NCI-H526 treated with DMSO at 0.1 percent for 48 hours (cell line): ENCODE data around the gene BCKDK.

Source experiments
- DNase-seq: peaks from one replicate; lab custom pipeline; 2025; lab: John Stamatoyannopoulos, UW

The BCKDK gene

DNA sequence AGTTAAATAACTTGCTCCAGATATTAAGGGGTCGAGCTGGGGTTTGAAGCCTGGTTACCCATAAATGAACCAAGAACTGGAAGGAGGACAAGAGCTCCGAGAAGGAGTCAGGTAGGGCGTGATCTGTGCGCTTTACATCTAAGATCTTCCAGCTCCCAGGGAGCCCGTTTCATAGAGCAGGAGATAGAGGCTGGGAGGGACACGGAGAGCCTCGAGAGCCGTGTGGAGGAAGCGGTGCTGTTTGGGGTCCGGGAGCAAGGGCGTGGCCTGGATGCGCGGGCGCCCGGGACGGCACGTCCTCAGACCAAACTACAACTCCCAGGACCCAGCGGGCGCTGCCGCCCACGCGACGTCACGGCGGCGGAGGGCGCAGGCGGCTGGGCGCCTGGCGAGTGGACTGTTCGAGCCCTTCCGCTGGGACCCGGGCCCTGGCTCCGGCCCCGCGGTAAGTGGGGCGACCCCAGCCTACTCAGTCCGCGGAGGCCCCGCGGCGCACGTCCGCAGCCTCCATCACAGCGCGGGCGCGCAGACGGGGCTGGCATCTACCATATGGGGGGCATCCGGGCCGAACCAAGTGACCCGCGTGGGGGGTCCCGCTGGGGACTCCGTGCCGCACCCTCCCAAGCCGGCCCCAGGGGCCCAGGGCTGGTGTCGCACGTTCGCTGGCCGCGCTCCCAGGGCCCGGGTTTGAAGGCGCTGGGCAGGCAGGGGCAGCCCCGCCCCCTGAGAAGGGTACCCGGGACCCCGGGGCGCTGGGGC is at the start of gene BCKDK:
TSS of gene BCKDK (plus strand) at position 352 of the 759 bp plus-strand sequence. CDS start 838 bp downstream, outside the sequence.
- peak; percentile 53 for DNase-seq

DNA sequence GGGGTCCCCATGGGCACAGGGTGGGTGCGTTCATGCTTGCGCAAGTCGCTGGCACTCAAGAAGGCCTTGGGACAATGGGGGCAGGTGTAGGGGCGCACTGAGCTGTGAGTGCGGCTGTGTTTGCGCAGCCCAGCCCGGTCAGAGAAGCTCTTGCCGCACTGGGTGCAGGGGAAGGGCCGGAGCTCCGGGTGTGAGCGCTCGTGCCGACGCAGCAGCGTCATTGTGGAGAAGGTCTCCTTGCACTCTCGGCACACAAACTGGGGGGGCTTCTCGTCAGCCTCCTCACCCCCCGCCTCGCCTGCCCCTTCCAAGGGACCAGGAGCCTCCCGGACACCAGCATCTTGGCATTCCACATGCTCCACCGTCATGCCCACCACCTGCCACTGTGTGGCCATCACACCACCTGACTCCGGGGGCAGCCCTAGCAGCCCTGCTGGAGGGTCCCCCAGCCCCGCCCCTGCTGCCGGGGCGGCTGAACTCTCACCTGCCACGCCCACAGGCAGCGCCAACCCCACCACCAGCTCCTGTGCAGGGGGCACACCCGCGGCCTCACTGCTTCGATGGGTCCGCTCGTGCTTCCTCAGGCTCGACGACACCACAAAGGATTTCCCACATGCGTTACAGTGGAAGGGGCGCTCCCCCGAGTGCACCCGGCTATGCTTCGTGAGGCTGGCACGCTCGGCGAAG is 46.9 kb upstream of the BCKDK start:
- DNase-seq: no peak

GRCh38 chr16:31061813-31062440 is 46.3 kb upstream of the BCKDK start:
- no peak for DNase-seq

DNA sequence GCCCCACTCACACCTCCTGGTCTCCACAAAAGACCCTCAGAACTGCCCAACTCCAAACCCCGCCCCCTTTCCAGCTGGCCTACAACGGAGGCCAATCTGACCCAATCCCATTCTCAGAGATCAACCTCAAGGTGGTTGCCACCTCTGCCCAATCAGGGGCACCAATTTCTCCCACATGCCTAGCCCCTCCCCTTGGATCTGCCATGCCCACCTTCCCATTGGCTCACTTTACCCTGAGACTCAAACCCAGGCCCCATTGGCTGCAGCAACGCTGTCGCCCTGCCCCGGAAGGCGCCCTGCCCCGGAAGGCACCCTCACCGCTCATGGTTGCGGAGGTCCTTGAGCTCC is 44.7 kb upstream of the BCKDK start:
- no peak for DNase-seq

DNA sequence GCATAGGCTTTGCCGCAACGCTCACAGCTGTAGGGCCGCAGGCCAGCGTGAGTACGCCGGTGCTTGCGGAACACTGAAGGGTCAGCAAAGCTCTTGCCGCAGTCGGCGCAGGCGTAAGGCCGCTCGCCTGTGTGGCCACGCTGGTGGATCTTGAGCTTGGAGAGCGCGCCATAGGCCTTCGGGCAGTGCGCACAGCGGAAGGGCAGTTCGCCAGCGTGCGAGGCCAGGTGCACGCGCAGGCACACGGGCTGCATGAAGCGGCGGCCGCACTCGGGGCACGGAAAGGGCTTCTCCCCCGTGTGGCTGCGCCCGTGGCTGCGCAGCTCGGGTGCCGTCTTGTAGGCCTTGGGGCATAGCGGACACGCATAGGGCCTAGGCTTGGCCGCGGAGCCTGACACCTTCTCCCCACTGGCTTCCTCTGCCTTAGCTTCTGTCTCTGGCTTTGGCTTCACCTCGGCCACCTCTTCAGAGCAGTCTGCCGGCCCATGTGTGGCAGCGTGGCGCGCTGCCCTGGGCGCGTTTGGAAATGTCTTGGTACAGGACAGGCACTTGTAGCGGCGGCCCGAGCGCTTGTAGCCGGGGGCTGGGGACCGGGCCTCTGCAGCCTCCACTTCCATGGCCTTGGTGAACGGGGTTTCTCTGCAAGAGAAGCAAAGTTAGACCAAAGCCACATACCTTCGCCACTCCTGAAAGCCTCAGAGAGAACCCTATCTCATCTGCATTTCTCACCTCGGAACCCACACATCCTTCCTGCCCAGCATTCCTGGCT is 44.2 kb upstream of the BCKDK start:
- no peak for DNase-seq

GRCh38 chr16:31064882-31065461 is 43.2 kb upstream of the BCKDK start:
- no peak for DNase-seq

DNA sequence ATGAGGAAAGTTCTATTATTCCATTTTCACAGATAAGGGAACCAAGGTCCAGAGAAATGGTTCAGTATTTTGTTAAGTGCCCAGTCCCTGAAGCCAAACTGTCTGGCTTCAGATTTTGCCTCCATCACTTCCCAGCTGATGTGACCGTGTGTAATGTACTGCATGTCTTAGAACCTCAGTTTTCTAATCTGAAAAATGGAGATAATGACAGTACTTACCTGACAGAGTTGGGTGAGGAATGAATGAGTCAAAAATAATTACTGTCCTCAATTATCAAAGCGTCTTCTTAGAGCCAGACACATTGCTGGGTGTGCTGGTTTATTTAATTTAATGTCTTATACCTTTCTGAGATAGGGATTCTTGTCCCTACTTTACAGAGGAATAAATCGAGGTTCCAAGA is 40.8 kb upstream of the BCKDK start:
- no peak for DNase-seq

GRCh38 chr16:31071861-31072260 is 36.3 kb upstream of the BCKDK start:
- no peak for DNase-seq

GRCh38 chr16:31072540-31073141 is 35.5 kb upstream of the BCKDK start:
- peak; percentile 13 for DNase-seq

GRCh38 chr16:31073142-31073969 is 34.8 kb upstream of the BCKDK start:
- peak; percentile 78 for DNase-seq

DNA sequence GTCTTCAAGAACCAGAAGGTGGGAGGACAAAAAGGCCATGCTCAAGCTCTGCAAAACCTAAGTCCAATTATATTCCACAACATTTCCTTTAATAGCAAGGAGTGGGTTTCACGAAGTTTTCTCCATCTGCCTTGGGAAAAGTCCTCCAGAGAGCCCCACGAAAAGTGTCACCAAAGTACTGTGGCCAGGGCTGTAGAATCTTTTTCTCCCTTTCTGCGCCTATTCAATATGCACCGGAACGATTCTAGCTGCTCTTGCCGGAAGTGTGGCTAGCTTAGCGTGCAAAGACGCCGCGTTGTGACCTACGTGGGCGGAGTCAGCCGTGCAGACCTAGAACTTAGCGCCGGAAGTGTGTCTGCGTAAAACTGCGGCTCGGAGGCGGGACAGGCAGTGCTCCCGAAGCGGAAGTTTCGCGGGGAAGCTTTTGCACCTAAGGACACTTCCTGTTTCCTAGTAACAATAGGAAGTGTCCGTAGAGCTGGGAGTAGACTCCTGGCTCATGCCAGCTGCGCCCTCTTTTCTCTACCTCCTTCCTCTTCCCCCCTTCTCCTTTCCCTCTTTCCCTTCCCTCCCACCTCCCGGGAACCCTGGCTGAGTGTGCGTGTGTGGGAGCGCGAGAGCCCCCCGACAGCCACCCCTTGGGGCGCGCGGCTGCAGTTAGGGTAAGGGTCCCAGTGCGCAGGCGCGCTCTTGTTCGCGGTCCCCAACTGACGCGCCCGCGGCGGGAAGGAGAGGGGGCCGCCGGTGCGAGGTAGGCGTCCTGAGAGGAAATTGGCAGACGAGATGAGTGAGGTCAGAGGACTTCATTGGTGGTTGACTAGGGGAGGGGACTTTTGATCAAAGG is 34.0 kb upstream of the BCKDK start, which contains the start of the genes ZNF646 and ZNF668:
TSS of gene ZNF646 (plus strand) at position 453 of the 844 bp plus-strand sequence. CDS start 1,903 bp downstream, outside the sequence.
TSS of gene ZNF668 (minus strand) at position 271 of the 844 bp plus-strand sequence. CDS start 9,781 bp downstream, outside the sequence.
- peak; percentile 98 for DNase-seq

- DNase-seq: no peak
These were observed 33.4 kb upstream of the BCKDK start for GRCh38 chr16:31074814-31075183.

GRCh38 chr16:31076319-31076718 is 31.9 kb upstream of the BCKDK start:
- no peak for DNase-seq

GRCh38 chr16:31077024-31077423 is 31.2 kb upstream of the BCKDK start:
- no peak for DNase-seq

DNA sequence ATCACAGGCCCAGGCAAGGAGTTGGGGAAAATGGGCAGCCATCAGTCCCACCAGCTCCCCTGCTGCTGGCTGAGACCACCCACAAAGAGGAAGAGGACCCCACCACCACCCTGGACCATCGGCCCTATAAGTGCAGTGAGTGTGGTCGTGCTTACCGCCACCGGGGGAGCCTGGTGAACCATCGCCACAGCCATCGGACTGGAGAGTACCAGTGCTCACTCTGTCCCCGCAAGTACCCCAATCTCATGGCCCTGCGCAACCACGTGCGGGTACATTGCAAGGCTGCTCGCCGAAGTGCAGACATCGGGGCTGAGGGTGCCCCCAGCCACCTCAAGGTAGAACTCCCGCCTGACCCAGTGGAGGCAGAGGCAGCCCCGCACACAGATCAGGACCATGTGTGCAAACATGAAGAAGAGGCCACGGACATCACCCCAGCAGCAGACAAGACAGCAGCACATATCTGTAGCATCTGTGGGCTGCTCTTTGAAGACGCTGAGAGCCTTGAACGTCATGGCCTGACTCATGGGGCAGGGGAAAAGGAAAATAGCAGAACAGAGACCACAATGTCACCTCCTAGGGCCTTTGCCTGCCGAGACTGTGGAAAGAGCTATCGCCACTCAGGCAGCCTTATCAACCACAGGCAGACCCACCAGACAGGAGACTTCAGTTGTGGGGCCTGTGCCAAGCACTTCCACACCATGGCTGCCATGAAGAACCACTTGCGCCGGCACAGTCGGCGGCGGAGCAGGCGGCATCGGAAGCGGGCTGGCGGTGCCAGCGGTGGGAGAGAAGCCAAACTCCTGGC is 30.4 kb upstream of the BCKDK start:
- DNase-seq: no peak

GRCh38 chr16:31078597-31079341 is 29.4 kb upstream of the BCKDK start:
- DNase-seq: no peak

DNA sequence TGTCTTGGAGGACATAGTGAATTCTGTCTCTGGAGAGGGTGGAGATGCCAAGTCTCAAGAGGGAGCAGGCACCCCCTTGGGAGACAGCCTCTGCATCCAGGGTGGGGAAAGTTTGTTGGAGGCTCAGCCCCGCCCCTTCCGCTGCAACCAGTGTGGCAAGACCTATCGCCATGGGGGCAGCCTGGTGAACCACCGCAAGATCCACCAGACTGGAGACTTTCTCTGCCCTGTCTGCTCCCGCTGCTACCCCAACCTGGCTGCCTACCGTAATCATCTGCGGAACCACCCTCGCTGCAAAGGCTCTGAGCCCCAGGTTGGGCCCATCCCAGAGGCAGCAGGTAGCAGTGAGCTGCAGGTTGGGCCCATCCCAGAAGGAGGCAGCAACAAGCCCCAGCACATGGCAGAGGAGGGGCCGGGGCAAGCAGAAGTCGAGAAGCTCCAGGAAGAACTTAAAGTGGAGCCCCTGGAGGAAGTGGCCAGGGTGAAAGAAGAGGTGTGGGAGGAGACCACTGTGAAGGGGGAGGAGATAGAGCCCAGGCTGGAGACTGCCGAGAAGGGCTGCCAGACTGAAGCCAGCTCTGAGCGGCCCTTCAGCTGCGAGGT is 28.7 kb upstream of the BCKDK start:
- DNase-seq: no peak
